KOPT-K1 (cell line): ENCODE results near the gene WDR27.

Experiments used
- H3K27ac ChIP-seq: fragments of 200-600 bp; sonication (generic); 2 replicates; pipeline ENCODE4 v1.5.1; 2016; ENCODE audit warnings: antibody characterized with exemption, mild to moderate bottlenecking, low read depth, low read length; ENCODE audit not compliant: poor library complexity, severe bottlenecking
- H3K36me3 ChIP-seq: fragments of 200-600 bp; sonication (generic); 2 replicates; pipeline ENCODE4 v1.5.1; 2017; ENCODE audit warnings: antibody characterized with exemption, mild to moderate bottlenecking, low read length, moderate library complexity; ENCODE audit not compliant: insufficient read depth
- H3K9me3 ChIP-seq: fragments of 200-600 bp; sonication (generic); 2 replicates; pipeline ENCODE4 v1.5.1; 2017; ENCODE audit warnings: antibody characterized with exemption, low read length, mild to moderate bottlenecking; ENCODE audit not compliant: insufficient read depth, poor library complexity, severe bottlenecking

WDR27 gene

GRCh38 chr6:169660751-169661390, 41.0 kb downstream of the WDR27 start:
- Histone ChIP-seq H3K9me3 (no peaks in the 10 kb centered on the region), H3K36me3 (peaks cover 29% of the 10 kb centered on the region), H3K27ac (no peak overlapping the region)

- no peak overlapping the region for H3K27ac ChIP-seq
- no peaks in the 10 kb centered on the region for H3K9me3 ChIP-seq
- peaks cover 25% of the 10 kb centered on the region for H3K36me3 ChIP-seq
Observed at GRCh38 chr6:169659820-169660610, 41.8 kb downstream of the WDR27 start.

- Histone ChIP-seq H3K36me3 (peaks cover 15% of the 10 kb centered on the region; the same call in 1 of the 2 replicates), H3K9me3 (no peaks in the 10 kb centered on the region), H3K27ac (no peak overlapping the region)
Observed at GRCh38 chr6:169657284-169657610, 44.6 kb downstream of the WDR27 start.

- peaks cover 15% of the 10 kb centered on the region; the same call in 1 of the 2 replicates for H3K36me3 ChIP-seq
- H3K9me3 ChIP-seq: no peaks in the 10 kb centered on the region
- no peak overlapping the region for H3K27ac ChIP-seq
Observed at GRCh38 chr6:169656546-169657283, 45.1 kb downstream of the WDR27 start.

GRCh38 chr6:169654598-169655391, 47.0 kb downstream of the WDR27 start:
- no peak overlapping the region for H3K27ac ChIP-seq
- H3K36me3 ChIP-seq: peaks cover 13% of the 10 kb centered on the region; the same call in 1 of the 2 replicates
- no peaks in the 10 kb centered on the region for H3K9me3 ChIP-seq

GRCh38 chr6:169653691-169654090, 48.1 kb downstream of the WDR27 start:
- peaks cover 5% of the 10 kb centered on the region; the same call in 1 of the 2 replicates for H3K36me3 ChIP-seq
- no peaks in the 10 kb centered on the region for H3K9me3 ChIP-seq
- H3K27ac ChIP-seq: no peak overlapping the region

GRCh38 chr6:169652896-169653295, 48.9 kb downstream of the WDR27 start:
- H3K9me3 ChIP-seq: no peaks in the 10 kb centered on the region
- peaks cover 5% of the 10 kb centered on the region; the same call in 1 of the 2 replicates for H3K36me3 ChIP-seq
- no peak overlapping the region for H3K27ac ChIP-seq

- H3K36me3 ChIP-seq: peaks cover 5% of the 10 kb centered on the region; the same call in 1 of the 2 replicates
- H3K27ac ChIP-seq: no peak overlapping the region
- H3K9me3 ChIP-seq: no peaks in the 10 kb centered on the region
Observed at GRCh38 chr6:169651498-169651897, 50.3 kb downstream of the WDR27 start.

GRCh38 chr6:169650959-169651292, 50.9 kb downstream of the WDR27 start:
- Histone ChIP-seq H3K9me3 (no peaks in the 10 kb centered on the region), H3K27ac (no peak overlapping the region), H3K36me3 (peaks cover 5% of the 10 kb centered on the region; the same call in 1 of the 2 replicates)

GRCh38 chr6:169650241-169650958, 51.4 kb downstream of the WDR27 start:
- Histone ChIP-seq H3K27ac (no peak overlapping the region), H3K36me3 (peaks cover 5% of the 10 kb centered on the region; the same call in 1 of the 2 replicates), H3K9me3 (no peaks in the 10 kb centered on the region)

GRCh38 chr6:169648617-169649016, 53.2 kb downstream of the WDR27 start:
- peaks cover 5% of the 10 kb centered on the region; the same call in 1 of the 2 replicates for H3K36me3 ChIP-seq
- H3K9me3 ChIP-seq: no peaks in the 10 kb centered on the region

GRCh38 chr6:169648092-169648491, 53.7 kb downstream of the WDR27 start:
- Histone ChIP-seq H3K9me3 (no peaks in the 10 kb centered on the region), H3K36me3 (peaks cover 5% of the 10 kb centered on the region; the same call in 1 of the 2 replicates), H3K27ac (no peak overlapping the region)

More at GRCh38 chr6:169648617-169649016, 53.2 kb downstream of the WDR27 start:
- H3K27ac ChIP-seq: no peak overlapping the region

GRCh38 chr6:169647637-169648036, 54.2 kb downstream of the WDR27 start:
- Histone ChIP-seq H3K27ac (no peak overlapping the region), H3K36me3 (peaks cover 5% of the 10 kb centered on the region; the same call in 1 of the 2 replicates), H3K9me3 (no peaks in the 10 kb centered on the region)
